Suprapubic skin (tissue), 4 donors: Measurements from ENCODE around the gene PCID2. TPM values are rescaled to one million over a fixed set of nuclear protein-coding genes. Genes with fewer than 3 reads are reported as not detected.

Source experiments
- DNase-seq, 2 donors: peaks; one replicate each; pipeline ENCODE4 v3.0.0-alpha.2; 2019; ENCODE audit warnings: low spot score in 2 of 2
- H3K27ac ChIP-seq: fragments of 200-600 bp; sonication (generic); one replicate; pipeline ENCODE4 v1.5.1; 2019
- H3K27me3 ChIP-seq: fragments of 200-600 bp; sonication (generic); one replicate; pipeline ENCODE4 v1.5.1; 2019
- H3K36me3 ChIP-seq: fragments of 200-600 bp; sonication (generic); one replicate; pipeline ENCODE4 v1.5.1; 2019
- H3K4me1 ChIP-seq: fragments of 200-600 bp; sonication (generic); one replicate; pipeline ENCODE4 v1.5.1; 2019
- H3K4me3 ChIP-seq: fragments of 200-600 bp; sonication (generic); one replicate; pipeline ENCODE4 v1.5.1; 2019; ENCODE audit warnings: mild to moderate bottlenecking
- H3K9me3 ChIP-seq: fragments of 200-600 bp; sonication (generic); one replicate; pipeline ENCODE4 v1.5.1; 2019
- CTCF ChIP-seq, 2 donors: fragments of 200-600 bp in 1 of 2; fragments of 450-650 bp in 1 of 2; sonication (generic) in 1 of 2; IDR thresholded peaks; one replicate each; pipeline ENCODE4 v1.5.1; 2016 to 2019; ENCODE audit warnings: antibody characterized with exemption in 2 of 2, mild to moderate bottlenecking in 1 of 2, moderate library complexity in 1 of 2
- EP300 ChIP-seq: sonication (generic); formaldehyde crosslinking; IDR thresholded peaks from one replicate; pipeline ENCODE4 v1.6.1; 2017; ENCODE audit warnings: antibody characterized with exemption
- POLR2A ChIP-seq, 2 donors: fragments of 450-650 bp; IDR thresholded peaks; one replicate each; pipeline ENCODE4 v1.6.1; 2017; ENCODE audit warnings: antibody characterized with exemption in 2 of 2, mild to moderate bottlenecking in 2 of 2, moderate library complexity in 2 of 2
- POLR2AphosphoS5 ChIP-seq, 3 donors: sonication (generic); formaldehyde crosslinking; IDR thresholded peaks; one replicate each; pipeline ENCODE4 v1.6.1; 2017; ENCODE audit warnings: antibody characterized with exemption in 3 of 3
- WGBS: methylation state at CpG from one replicate; pipeline ENCODE4 v1.1.5; 2018; 5-methylcytosine and 5-hydroxymethylcytosine counted together
- total RNA-seq, 4 donors: library from RNA; depleted of rRNA; stranded (reverse); fragments of >200 nt; gene quantifications; one replicate each; pipeline ENCODE4 v1.1.0, GENCODE V29; 2016

PCID2 gene
- total RNA-seq, 4 donors from 2014 or later: 33.2 to 99.5 (median 49.5) TPM

GRCh38 chr13:113209336-113209758 lies 878 bp upstream of the PCID2 start, which contains the start of gene CUL4A:
CUL4A (plus strand) TSS chr13:113209613; CDS start chr13:113209628, 15 bp downstream.
- DNase-seq: peak in 1 of 2 donors; percentile 87
- Histone ChIP-seq H3K27ac (peak within 1 kb of the TSS; percentile 99), H3K9me3 (no peaks in the 10 kb centered on the region), H3K4me3 (peak within 1 kb of the TSS; percentile 72), H3K4me1 (peaks cover 71% of the 10 kb centered on the region), H3K27me3 (no peaks in the 10 kb centered on the region), H3K36me3 (peaks cover 4% of the 10 kb centered on the region)
- TF ChIP-seq POLR2A (IDR thresholded peaks at IDR 0.05) (no peak), EP300 (no peak), CTCF (IDR thresholded peaks at IDR 0.05) (no peak), POLR2AphosphoS5 (IDR thresholded peaks at IDR 0.05) (no peak)
- WGBS: no CpG with 5 or more reads among the region's 66 CpGs

GRCh38 chr13:113207890-113208420 lies 514 bp downstream of the PCID2 start:
- Histone ChIP-seq H3K9me3 (no peaks in the 10 kb centered on the region), H3K36me3 (peaks cover 5% of the 10 kb centered on the region), H3K4me3 (peak overlapping the region; percentile 72), H3K4me1 (peaks cover 64% of the 10 kb centered on the region), H3K27ac (peak overlapping the region; percentile 99), H3K27me3 (no peaks in the 10 kb centered on the region)
- DNase-seq: no peak
- WGBS: 0% methylated on average over 23 of the region's 44 CpGs
- no peak for TF ChIP-seq EP300
- TF ChIP-seq POLR2AphosphoS5 (IDR thresholded peaks at IDR 0.05): no peak
- no peak for TF ChIP-seq CTCF (IDR thresholded peaks at IDR 0.05)
- no peak for TF ChIP-seq POLR2A (IDR thresholded peaks at IDR 0.05)

- peaks cover 62% of the 10 kb centered on the region for H3K4me1 ChIP-seq
- peaks cover 5% of the 10 kb centered on the region for H3K36me3 ChIP-seq
- H3K9me3 ChIP-seq: no peaks in the 10 kb centered on the region
- peak overlapping the region; percentile 72 for H3K4me3 ChIP-seq
- no peaks in the 10 kb centered on the region for H3K27me3 ChIP-seq
- TF ChIP-seq CTCF (IDR thresholded peaks at IDR 0.05): no peak
- no peak for TF ChIP-seq POLR2AphosphoS5 (IDR thresholded peaks at IDR 0.05)
- no peak for TF ChIP-seq EP300
- TF ChIP-seq POLR2A (IDR thresholded peaks at IDR 0.05): no peak
- WGBS: 31% methylated on average over 3 of the region's 3 CpGs
- DNase-seq: no peak
- peak overlapping the region; percentile 99 for H3K27ac ChIP-seq
Observed at GRCh38 chr13:113207460-113207859, 1.0 kb downstream of the PCID2 start.

- Histone ChIP-seq H3K27me3 (no peaks in the 10 kb centered on the region), H3K4me3 (no peak overlapping the region), H3K9me3 (no peaks in the 10 kb centered on the region), H3K4me1 (peaks cover 48% of the 10 kb centered on the region), H3K36me3 (peaks cover 3% of the 10 kb centered on the region), H3K27ac (no peak overlapping the region)
- TF ChIP-seq EP300: no peak
- no peak for TF ChIP-seq POLR2A (IDR thresholded peaks at IDR 0.05)
- TF ChIP-seq POLR2AphosphoS5 (IDR thresholded peaks at IDR 0.05): no peak
- no peak for TF ChIP-seq CTCF (IDR thresholded peaks at IDR 0.05)
- WGBS: 48% methylated on average over 5 of the region's 5 CpGs
- no peak for DNase-seq
Observed at GRCh38 chr13:113205428-113205931, 3.0 kb downstream of the PCID2 start.

- no peak overlapping the region for H3K4me3 ChIP-seq
- H3K4me1 ChIP-seq: peaks cover 41% of the 10 kb centered on the region
- no peak for TF ChIP-seq CTCF (IDR thresholded peaks at IDR 0.05)
- no peak for TF ChIP-seq EP300
- TF ChIP-seq POLR2A (IDR thresholded peaks at IDR 0.05): no peak
- no peak for TF ChIP-seq POLR2AphosphoS5 (IDR thresholded peaks at IDR 0.05)
- 75% methylated on average over 3 of the region's 5 CpGs for WGBS
- H3K9me3 ChIP-seq: no peaks in the 10 kb centered on the region
- H3K27ac ChIP-seq: no peak overlapping the region
- H3K27me3 ChIP-seq: no peaks in the 10 kb centered on the region
- H3K36me3 ChIP-seq: peaks cover 12% of the 10 kb centered on the region
- no peak for DNase-seq
Observed at GRCh38 chr13:113204378-113204734, 4.1 kb downstream of the PCID2 start.
